ENCODE data around the gene NEURL1.

The NEURL1 gene

GRCh38 chr10:103610083-103610472 lies 116.6 kb downstream of the NEURL1 start:
- no peak for DNase-seq

GRCh38 chr10:103610921-103611511 lies 117.5 kb downstream of the NEURL1 start:
- DNase-seq: no peak

GRCh38 chr10:103612462-103613365 lies 119.2 kb downstream of the NEURL1 start:
- DNase-seq: no peak

- DNase-seq: no peak
Observed at GRCh38 chr10:103613616-103614015, 120.1 kb downstream of the NEURL1 start.

GRCh38 chr10:103614306-103615158 lies 121.0 kb downstream of the NEURL1 start:
- DNase-seq: no peak

GRCh38 chr10:103616705-103617601 lies 123.4 kb downstream of the NEURL1 start:
- DNase-seq: no peak

- no peak for DNase-seq
Observed at GRCh38 chr10:103617602-103618385, 124.3 kb downstream of the NEURL1 start.

GRCh38 chr10:103618575-103619423 lies 125.3 kb downstream of the NEURL1 start:
- no peak for DNase-seq

GRCh38 chr10:103619424-103620351 lies 126.2 kb downstream of the NEURL1 start:
- no peak for DNase-seq

- no peak for DNase-seq
Observed at GRCh38 chr10:103620352-103620740, 126.8 kb downstream of the NEURL1 start.

- no peak for DNase-seq
Observed at GRCh38 chr10:103620891-103621782, 127.6 kb downstream of the NEURL1 start.

- DNase-seq: no peak
Observed at GRCh38 chr10:103621783-103622125, 128.2 kb downstream of the NEURL1 start.

GRCh38 chr10:103622286-103622685 lies 128.8 kb downstream of the NEURL1 start:
- DNase-seq: no peak

GRCh38 chr10:103622935-103623574 lies 129.6 kb downstream of the NEURL1 start:
- DNase-seq: no peak

- DNase-seq: no peak
Observed at GRCh38 chr10:103626178-103626577, 132.7 kb downstream of the NEURL1 start.

- DNase-seq: no peak
Observed at GRCh38 chr10:103627111-103627892, 133.8 kb downstream of the NEURL1 start.

GRCh38 chr10:103627893-103628292 lies 134.4 kb downstream of the NEURL1 start:
- no peak for DNase-seq

Data from T-helper 2 cell (primary cell).